NCI-H1417 (cell line): ENCODE measurements around the gene TPD52L1.
A peak's percentile ranks its signal among the peaks of the same experiment; 100 is the strongest.

ENCODE experiments used
- DNase-seq, 3 experiments: peaks; one replicate each; lab custom pipeline; 2025; lab: John Stamatoyannopoulos, UW

The TPD52L1 gene

DNA sequence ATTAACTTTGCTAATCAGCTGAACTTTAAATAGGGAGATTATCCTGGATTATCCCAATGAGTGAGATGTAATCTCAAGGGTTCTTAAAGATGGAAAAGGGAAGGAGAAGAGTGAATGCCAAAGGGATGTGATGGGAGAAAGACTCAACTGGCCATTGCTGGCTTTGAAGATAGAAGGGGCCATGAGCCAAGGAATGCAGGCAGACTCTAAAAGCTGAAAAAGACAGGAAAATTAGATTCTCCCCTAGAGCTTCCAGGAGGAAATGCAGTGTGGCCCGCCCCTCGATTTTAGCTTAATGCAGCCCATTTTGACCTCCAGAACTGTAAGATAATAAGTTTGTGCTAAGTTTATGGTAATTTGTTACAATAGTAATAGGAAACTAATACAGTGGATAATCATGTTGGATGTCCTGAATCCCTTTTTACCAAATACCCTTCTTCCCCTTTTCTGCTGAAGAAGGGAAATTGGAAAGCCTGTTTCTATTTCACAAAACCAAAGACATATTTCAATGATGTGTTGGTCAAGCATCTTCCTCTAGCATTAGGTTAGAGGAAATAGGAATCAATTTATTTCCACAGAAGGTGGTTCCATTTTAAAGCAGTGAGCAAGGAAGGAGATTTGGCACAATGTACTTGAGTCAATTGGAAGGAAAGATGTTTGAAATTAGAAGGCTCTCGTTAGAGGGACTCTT lies 151.5 kb downstream of the TPD52L1 start:
- no peak for DNase-seq

DNA sequence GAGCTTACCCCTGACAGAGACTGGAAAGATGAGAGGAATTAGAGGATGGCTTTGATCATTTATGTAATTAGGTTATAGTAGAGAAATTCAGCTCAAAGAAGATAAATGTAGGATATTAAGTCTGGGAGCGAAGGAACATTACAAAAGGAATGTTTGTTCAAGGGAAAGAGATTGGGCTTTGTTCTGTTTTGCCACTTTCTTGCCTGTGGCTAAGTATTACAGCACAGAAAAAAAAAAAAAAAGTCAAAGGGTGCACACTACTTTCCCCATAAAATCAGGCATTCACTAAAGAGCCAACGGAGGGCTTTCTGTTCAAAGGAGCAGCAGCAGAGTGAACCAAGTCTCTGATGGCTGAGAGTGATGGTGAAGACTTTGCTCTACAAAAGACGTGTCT lies 153.2 kb downstream of the TPD52L1 start:
- DNase-seq, result no peak

- no peak for DNase-seq
Measured at GRCh38 chr6:125307150-125307838, 153.7 kb downstream of the TPD52L1 start.

- DNase-seq, result peak in 1 of 3 experiments; percentile 4
Measured at GRCh38 chr6:125307964-125308615, 154.5 kb downstream of the TPD52L1 start.

- DNase-seq, result peak; percentile 21 to 82 (median 67)
Measured at GRCh38 chr6:125310994-125311649, 157.5 kb downstream of the TPD52L1 start.

- no peak for DNase-seq
Measured at GRCh38 chr6:125312478-125312877, 158.9 kb downstream of the TPD52L1 start.

DNA sequence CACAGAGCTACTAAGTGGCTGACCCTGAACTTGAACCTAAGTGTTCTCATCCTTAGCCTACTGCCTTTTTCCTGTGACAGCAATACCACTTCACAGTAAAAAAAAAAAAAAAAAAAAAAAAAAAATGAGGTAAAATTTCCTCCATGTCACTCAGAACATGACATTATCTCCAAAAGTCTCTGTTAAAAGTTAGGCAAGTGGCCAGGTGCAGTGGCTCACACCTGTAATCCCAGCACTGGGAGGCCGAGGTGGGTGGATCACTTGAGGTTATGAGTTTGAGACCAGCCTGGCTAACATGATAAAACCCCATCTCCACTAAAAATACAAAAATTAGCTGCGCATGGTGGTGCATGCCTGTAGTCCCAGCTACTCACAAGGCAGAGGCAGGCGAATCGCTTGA lies 159.4 kb downstream of the TPD52L1 start:
- DNase-seq, result peak in 1 of 3 experiments; percentile 40
